K562 (cell line): ENCODE results near the gene MRPL22.

Experiments used
- BRD4 ChIP-seq: fragments of 200-600 bp; sonication (generic); IDR thresholded peaks from 2 replicates; pipeline ENCODE4 v1.6.1; 2017; ENCODE audit warnings: inconsistent platforms
- CTCF ChIP-seq, 3 experiments: IDR thresholded peaks in 2 of 3; conservative IDR thresholded peaks in 1 of 3; 2 replicates each; pipeline ENCODE4 v1.5.1; 2011 to 2012; ENCODE audit warnings: low read length in 3 of 3, mild to moderate bottlenecking in 3 of 3, control low read depth in 2 of 3, improper control_type of control experiment in 1 of 3, inconsistent platforms in 1 of 3, low read depth in 1 of 3, mixed read lengths in 1 of 3, moderate library complexity in 1 of 3; ENCODE audit not compliant: insufficient read depth in 2 of 3
- MAX ChIP-seq: sonication (generic); formaldehyde crosslinking; IDR thresholded peaks from 2 replicates; pipeline ENCODE4 v1.9.0; 2022; ENCODE audit warnings: mild to moderate bottlenecking, missing genetic modification reagents
- REST ChIP-seq, 2 experiments: fragments of 450-650 bp; formaldehyde crosslinking in 1 of 2; IDR thresholded peaks; 2 replicates each; pipeline versions ENCODE4 v1.4.0 to v1.6.1; 2014 to 2020; ENCODE audit warnings: mild to moderate bottlenecking in 2 of 2, borderline replicate concordance in 1 of 2, low read depth in 1 of 2
- XRCC5 ChIP-seq: fragments of 200-400 bp; formaldehyde crosslinking; IDR thresholded peaks from 2 replicates; pipeline ENCODE4 v1.6.1; 2017; ENCODE audit warnings: low read depth, mild to moderate bottlenecking, low read length
- YY1 ChIP-seq, 3 experiments: IDR thresholded peaks; 2 replicates each; pipeline ENCODE4 v1.6.1; 2011; ENCODE audit warnings: low read length in 2 of 3, mild to moderate bottlenecking in 2 of 3, moderate library complexity in 2 of 3, borderline replicate concordance in 1 of 3, control low read depth in 1 of 3, low read depth in 1 of 3; ENCODE audit not compliant: insufficient read depth in 3 of 3, insufficient replicate concordance in 2 of 3, control insufficient read depth in 1 of 3, insufficient read length in 1 of 3; ENCODE audit errors: extremely low read depth in 1 of 3

GRCh38 chr5:155017610-155018009, 76.7 kb downstream of the MRPL22 start:
- no peak for TF ChIP-seq YY1 (IDR thresholded peaks at IDR 0.05; ENCODE audit: borderline replicate concordance in 1 of 3, control insufficient read depth in 1 of 3, extremely low read depth in 1 of 3, insufficient read depth in 3 of 3, insufficient read length in 1 of 3, insufficient replicate concordance in 2 of 3, low read depth in 1 of 3, low read length in 2 of 3)
- TF ChIP-seq BRD4, result no peak
- TF ChIP-seq REST (IDR thresholded peaks at IDR 0.05; ENCODE audit: borderline replicate concordance), result no peak
- no peak for TF ChIP-seq REST (CRISPR knock-in tag; IDR thresholded peaks at IDR 0.05; ENCODE audit: low read depth)
- TF ChIP-seq CTCF (IDR thresholded peaks at IDR 0.05 in 2 of 3, conservative IDR thresholded peaks at IDR 0.05 in 1 of 3; ENCODE audit: insufficient read depth in 2 of 3, low read depth in 1 of 3, low read length in 3 of 3), result no peak
- TF ChIP-seq MAX (CRISPR knock-in tag), result no peak
- TF ChIP-seq XRCC5, result no peak
